ENCODE results near the gene CASP7. TPM values are rescaled to one million over a fixed set of nuclear protein-coding genes. Genes with fewer than 3 reads are reported as not detected.
"Not testable (repeated sequence)": the region's sequence is repeated elsewhere in the genome, so short reads cannot be mapped to it uniquely, and the experiment has no call there.

The CASP7 gene
- total RNA-seq, 2 donors from 2014 or later: 6.1 to 19.8 TPM

DNA sequence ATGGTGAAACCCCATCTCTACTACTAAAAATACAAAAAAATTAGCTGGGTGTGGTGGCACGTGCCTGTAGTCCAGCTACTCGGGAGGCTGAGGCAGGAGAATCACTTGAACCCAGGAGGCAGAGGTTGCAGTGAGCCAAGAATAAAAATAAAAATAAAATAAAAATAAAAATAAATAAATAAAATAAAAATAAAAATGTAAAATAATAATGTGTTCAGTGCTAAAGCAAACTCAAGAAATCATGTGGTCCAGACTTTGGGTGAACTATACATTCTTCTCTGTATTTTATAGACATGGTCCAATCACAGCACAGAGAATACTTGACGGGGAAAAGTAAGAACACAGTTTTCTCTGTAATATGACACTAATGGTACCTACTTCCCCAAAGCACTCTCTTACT is 27.3 kb upstream of the CASP7 start:
- H3K9me3 Mint-ChIP-seq; H3K36me3 Mint-ChIP-seq (ENCODE audit: low read depth); ATAC-seq (replicated peaks); H3K4me1 Mint-ChIP-seq; H3K4me3 Mint-ChIP-seq; H3K27ac Mint-ChIP-seq: not testable (repeated sequence)
- H3K27me3 Mint-ChIP-seq: peaks cover 16% of the 10 kb centered on the region

DNA sequence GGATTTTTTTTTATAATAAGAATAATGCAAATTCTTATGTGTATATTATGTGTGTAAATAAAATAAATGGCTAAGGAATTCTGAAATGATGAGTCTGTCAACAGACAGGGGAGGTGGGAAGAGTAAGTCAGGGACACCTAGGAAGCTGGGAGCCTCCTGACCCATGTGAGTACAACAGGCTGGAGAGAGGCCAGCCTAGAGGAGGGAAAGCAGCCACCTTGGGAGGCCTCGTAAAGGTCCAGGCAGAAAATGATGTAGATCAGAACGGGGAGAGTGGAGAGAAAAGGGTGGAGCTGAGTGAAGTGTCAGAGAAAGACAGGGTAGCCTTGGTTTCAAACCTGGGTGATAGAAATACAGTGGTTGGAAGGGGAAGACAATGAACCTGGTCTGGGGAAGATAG is 22.8 kb upstream of the CASP7 start:
- Mint-ChIP-seq H3K9me3 (no peaks in the 10 kb centered on the region), H3K4me3 (no peak overlapping the region), H3K27ac (no peak overlapping the region), H3K4me1 (no peaks in the 10 kb centered on the region), H3K36me3 (ENCODE audit: low read depth) (no peaks in the 10 kb centered on the region), H3K27me3 (peaks cover 13% of the 10 kb centered on the region)
- no peak for ATAC-seq (replicated peaks)

DNA sequence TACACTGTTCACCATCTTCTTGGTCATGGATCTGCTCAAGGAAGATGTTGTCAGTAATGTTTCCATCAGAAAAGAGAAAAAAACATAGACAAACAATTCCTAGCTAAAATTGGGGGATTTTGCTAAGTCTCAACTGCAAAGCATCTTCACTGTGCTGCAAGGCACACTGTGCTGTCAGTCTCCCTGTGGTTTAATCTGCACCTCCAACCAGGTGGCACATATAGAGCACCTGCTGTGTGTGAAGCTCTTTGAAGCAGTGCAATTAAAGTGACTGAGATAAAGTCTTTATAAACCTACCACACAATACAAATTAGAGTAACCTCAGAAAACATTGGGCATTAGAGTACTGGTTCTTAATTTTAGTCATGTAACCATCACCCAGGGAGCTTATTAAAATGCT is 22.2 kb upstream of the CASP7 start:
- Mint-ChIP-seq H3K27me3 (peaks cover 12% of the 10 kb centered on the region), H3K27ac (no peak overlapping the region), H3K4me3 (no peak overlapping the region), H3K36me3 (ENCODE audit: low read depth) (no peaks in the 10 kb centered on the region), H3K9me3 (no peaks in the 10 kb centered on the region), H3K4me1 (no peaks in the 10 kb centered on the region)
- ATAC-seq (replicated peaks): no peak

DNA sequence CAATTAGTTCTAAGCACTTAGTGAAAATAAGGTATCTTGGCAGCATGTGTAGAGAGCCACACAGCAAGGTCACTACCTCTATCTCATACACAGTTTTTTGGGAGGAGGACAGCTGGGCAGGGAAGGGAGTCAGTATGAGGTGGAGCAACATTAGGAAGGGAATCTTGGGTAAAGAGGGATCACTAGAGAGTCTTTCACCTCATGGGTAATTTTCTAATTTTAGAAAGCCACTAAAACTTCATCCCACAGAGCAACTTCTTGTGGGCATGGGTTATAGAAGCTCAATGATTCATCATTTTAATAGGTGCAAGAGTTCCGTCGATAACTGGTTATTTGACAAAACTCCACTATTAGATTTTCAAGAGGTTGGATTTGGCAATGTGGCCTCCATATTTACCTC is 18.4 kb upstream of the CASP7 start:
- no peaks in the 10 kb centered on the region for H3K4me1 Mint-ChIP-seq
- no peak overlapping the region for H3K27ac Mint-ChIP-seq
- H3K4me3 Mint-ChIP-seq: no peak overlapping the region
- no peaks in the 10 kb centered on the region for H3K9me3 Mint-ChIP-seq
- no peak for ATAC-seq (replicated peaks)
- H3K36me3 Mint-ChIP-seq (ENCODE audit: low read depth): no peaks in the 10 kb centered on the region
- peaks cover 16% of the 10 kb centered on the region for H3K27me3 Mint-ChIP-seq

DNA sequence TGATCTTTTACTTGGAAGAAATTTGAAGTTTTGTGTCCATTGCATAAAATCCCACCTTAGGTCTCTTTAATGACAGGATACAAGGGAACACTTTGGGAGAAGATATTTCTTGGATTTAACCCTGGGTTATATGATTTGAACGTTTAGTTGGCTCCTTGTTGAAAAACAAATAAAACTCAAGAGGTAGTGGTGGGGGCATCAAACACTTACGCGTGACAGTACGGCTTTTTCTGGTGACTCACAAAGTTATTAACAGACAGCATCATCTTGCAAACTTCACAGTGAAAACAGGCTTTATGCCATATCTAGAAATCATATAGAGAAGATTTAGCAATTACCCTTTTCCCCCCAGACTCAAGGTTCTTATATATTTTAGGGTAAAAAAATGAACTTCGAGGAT is 16.6 kb upstream of the CASP7 start:
- Mint-ChIP-seq H3K4me3 (no peak overlapping the region), H3K27ac (no peak overlapping the region), H3K9me3 (no peaks in the 10 kb centered on the region), H3K4me1 (peaks cover 6% of the 10 kb centered on the region), H3K36me3 (ENCODE audit: low read depth) (no peaks in the 10 kb centered on the region), H3K27me3 (peaks cover 10% of the 10 kb centered on the region)
- ATAC-seq (replicated peaks): no peak

DNA sequence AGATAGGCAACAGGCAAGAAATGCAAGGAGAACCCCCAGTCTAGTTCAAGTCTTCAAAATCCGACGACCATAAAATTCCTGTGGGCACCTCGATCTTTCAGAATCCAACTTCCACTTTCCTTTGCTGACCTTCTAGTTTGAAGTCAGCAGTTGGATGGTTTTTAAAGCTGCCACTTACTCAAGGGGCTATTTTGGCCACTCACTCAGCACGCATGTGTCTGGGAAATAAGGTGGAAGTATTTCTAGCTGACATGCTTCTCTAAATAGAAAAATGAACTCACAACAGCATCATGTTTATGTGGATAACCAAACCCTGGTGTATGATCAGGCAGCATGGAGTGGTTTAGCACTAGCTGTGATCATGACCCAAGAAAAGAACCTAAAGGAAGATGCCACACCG is 15.8 kb upstream of the CASP7 start, which contains the start of gene NRAP:
Gene NRAP (minus strand): TSS at position 134 of the 400 bp plus-strand sequence. CDS start 159 bp downstream, outside the sequence.
- Mint-ChIP-seq H3K27ac (no peak within 1 kb of the TSS), H3K27me3 (peaks cover 12% of the 10 kb centered on the region), H3K4me3 (no peak within 1 kb of the TSS), H3K4me1 (peaks cover 6% of the 10 kb centered on the region), H3K9me3 (no peaks in the 10 kb centered on the region), H3K36me3 (ENCODE audit: low read depth) (no peaks in the 10 kb centered on the region)
- no peak for ATAC-seq (replicated peaks)

DNA sequence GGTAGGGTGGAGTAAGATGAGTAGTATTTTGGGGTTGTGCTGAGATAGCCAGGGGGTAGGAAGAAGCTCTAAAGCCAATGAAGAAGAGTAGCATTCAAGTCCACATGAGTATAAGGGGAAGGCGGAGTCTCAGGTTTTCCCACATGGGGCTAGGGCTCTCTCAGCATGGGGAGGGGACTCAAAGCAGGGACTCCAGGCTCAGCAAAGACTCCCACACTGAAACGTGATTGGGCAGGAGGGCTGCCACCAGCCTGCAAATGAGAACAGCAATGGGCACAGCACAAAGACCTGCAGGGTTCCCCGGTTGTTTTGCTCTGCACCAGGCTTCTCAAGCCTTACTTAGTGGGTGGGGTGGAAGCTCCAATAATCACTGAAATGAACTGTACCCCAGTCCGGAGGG is 14.4 kb upstream of the CASP7 start:
- Mint-ChIP-seq H3K4me3 (no peak overlapping the region), H3K36me3 (ENCODE audit: low read depth) (no peaks in the 10 kb centered on the region)
- no peak for ATAC-seq (replicated peaks)

DNA sequence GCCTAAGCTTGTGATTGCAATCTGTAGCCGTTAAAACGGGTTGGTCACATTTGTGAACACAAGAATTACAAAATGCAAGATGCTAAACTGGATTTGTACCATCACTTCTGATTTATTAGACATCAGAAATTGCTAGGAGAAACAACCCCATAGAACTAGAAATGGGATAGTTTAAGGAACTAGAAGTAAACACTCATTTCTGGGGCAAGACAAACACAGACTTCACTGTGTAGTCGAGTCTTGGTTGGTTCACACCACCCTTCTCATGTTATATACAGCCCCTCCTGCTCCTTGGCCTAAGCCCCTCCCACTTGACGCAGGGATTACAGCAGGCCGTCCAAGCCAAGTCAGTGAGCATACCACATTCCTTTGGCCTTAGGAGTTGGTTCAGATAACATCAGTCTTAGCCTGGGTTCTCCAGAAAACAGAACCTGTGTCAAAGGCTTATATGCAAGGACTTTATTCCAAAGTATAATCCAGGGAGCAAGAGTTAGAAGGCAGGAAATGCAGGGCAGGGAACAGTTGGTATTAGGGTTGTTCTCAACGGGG is 13.8 kb upstream of the CASP7 start:
- no peak overlapping the region for H3K27ac Mint-ChIP-seq
- ATAC-seq (replicated peaks): no peak
- no peak overlapping the region for H3K4me3 Mint-ChIP-seq
- H3K36me3 Mint-ChIP-seq (ENCODE audit: low read depth): no peaks in the 10 kb centered on the region
- no peaks in the 10 kb centered on the region for H3K9me3 Mint-ChIP-seq
- peaks cover 15% of the 10 kb centered on the region for H3K27me3 Mint-ChIP-seq
- peaks cover 6% of the 10 kb centered on the region for H3K4me1 Mint-ChIP-seq

More for the DNA sequence above, 14.4 kb upstream of the CASP7 start:
- Mint-ChIP-seq H3K27me3 (peaks cover 15% of the 10 kb centered on the region), H3K27ac (no peak overlapping the region), H3K4me1 (peaks cover 6% of the 10 kb centered on the region), H3K9me3 (no peaks in the 10 kb centered on the region)

DNA sequence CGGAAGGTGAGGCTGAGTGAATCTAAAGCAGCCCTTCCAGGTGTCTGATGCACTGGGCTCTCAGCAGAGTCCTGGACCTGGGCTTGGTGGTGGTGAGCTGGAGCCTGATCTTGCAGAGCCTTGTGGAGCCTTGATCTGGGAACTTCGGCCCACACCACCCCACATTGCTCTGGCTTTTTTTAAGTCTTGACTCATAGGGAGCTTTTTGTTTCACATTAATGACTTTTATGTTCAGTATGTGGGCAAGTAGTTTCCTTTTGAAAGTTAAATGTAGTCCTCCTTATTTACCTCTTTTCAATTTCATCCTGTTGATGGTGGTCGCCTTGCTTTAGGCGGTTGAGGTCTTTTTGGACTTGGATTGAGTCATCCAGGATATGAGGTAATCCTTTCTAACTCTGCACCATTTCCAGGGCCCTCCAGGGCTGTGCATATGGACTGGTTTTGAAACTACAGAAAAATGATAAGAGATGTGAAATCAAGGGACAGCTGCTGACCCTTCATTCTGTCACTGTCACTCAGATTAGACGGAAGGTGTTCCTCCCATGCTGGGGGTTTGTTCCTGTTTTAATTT is 12.9 kb upstream of the CASP7 start:
- Mint-ChIP-seq H3K27me3 (peaks cover 17% of the 10 kb centered on the region), H3K9me3 (no peaks in the 10 kb centered on the region), H3K36me3 (ENCODE audit: low read depth) (no peaks in the 10 kb centered on the region), H3K4me3 (no peak overlapping the region), H3K27ac (no peak overlapping the region), H3K4me1 (peaks cover 6% of the 10 kb centered on the region)
- peak; percentile 91 for ATAC-seq (replicated peaks)

DNA sequence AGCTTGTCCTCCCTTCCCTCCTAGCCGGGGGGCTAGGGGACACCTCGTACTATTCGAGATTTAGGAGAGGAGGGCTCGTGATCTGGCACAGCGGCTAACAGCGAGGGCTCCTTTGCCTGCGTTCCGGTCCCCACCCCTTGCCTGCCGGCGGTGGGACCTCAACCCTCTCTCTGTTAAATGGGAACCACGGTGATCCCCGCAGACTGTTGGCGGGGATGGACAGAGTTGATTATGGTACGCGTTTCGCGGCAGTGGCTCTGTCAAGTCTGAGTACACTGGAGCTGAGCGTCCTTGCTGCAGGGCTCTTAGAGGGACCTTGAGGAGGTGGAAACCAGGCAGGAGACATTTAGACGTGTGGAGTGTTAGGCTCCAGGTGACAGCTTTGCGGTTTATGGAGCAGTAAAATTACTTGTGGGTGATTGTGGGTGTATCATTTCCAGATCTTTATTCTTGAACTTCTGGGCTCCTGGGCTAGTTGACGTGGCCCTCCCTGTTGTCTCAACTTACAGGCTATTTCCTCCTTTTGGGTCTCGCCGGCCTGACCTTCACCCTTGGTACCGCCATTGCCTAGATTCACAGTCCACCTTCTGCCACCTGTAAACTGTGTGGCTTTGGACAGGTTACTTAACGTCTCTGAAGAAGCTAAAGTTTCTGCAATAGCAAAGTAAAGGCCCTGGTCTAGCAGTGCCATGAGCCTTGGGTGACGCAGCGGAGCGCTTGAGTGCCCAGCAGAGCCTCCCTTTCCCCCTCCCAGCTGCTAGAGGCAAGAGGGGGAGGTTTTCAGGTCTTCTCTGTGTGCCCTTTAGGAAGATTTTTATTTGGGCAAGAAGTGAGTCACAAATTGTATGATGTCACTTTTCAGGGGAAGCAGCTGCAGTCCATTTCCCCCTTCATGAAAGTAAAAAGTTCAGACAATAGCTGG is 739 bp downstream of the CASP7 start:
- peak overlapping the region; percentile 76 for H3K27ac Mint-ChIP-seq
- no peaks in the 10 kb centered on the region for H3K9me3 Mint-ChIP-seq
- H3K27me3 Mint-ChIP-seq: no peaks in the 10 kb centered on the region
- H3K36me3 Mint-ChIP-seq (ENCODE audit: low read depth): peaks cover 12% of the 10 kb centered on the region
- peak overlapping the region; percentile 85 for H3K4me3 Mint-ChIP-seq
- peak; percentile 34 for ATAC-seq (replicated peaks)
- peaks cover 40% of the 10 kb centered on the region for H3K4me1 Mint-ChIP-seq

DNA sequence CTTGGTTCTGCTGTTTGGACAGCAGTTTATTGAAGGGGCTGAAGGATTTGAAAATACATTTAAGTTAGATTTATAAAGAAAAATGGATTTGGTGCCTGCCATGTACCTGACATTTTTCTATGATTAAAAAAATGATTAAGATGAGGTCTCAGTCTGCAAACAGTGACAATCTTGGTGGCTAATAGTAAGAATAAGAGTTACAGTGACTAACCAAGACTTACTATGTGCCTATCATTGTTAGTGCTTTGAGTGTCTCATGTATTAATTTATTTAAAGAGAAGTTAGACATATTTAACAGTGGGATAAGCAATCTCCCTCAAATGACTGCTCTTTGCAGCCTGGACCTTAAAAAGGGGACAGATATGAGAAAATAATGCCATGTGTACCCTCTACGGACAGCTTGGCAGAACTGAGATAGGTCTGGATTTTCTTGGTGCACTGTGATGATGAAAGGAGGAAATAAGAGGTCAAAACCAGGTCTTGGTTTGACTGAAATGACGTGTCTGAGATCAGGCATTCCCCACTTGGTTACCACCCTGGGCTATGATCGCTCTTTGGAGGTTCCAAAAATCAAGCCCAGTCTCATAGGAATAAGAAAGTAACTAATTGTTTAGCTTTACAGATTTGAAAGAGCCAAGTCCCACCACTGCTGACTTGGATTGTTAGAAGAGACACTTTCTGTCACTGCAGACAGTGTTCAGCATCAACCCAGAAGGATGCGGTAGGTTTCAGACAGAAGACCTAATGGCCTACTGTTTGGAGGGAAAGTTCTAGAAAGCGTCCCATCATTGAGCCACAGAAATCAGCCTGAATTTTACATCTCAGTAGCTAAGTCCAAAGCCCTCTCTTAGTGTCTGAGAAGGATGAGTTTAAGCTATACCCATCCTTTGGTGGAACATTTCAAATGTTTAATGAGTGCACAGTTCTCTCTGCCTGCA is 2.1 kb downstream of the CASP7 start:
- H3K4me1 Mint-ChIP-seq: peaks cover 40% of the 10 kb centered on the region

DNA sequence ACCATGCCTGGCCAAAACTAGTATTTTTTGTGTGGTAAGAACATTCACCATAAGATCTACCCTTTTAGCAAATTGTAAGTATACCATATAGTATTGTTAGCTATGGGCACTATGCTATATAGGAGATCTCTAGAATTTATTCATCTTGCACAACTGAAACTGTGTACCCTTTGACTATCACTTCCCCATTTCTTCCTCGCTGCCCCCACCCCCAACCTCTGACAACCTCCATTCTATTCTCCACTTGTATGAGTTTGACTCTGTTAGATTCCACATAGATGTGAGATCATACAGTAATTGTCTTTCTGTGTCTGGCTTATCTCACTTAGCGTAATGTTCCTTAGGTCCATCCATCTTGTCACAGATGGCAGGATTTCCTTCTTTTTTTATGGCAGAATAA is 3.6 kb downstream of the CASP7 start:
- ATAC-seq (replicated peaks): no peak
- Mint-ChIP-seq H3K4me3 (no peak overlapping the region), H3K27ac (no peak overlapping the region), H3K9me3 (peaks cover 3% of the 10 kb centered on the region), H3K27me3 (no peaks in the 10 kb centered on the region), H3K36me3 (ENCODE audit: low read depth) (peaks cover 12% of the 10 kb centered on the region), H3K4me1 (peaks cover 38% of the 10 kb centered on the region)

More for the DNA sequence above, 2.1 kb downstream of the CASP7 start:
- no peaks in the 10 kb centered on the region for H3K27me3 Mint-ChIP-seq
- peak; percentile 69 for ATAC-seq (replicated peaks)
- H3K9me3 Mint-ChIP-seq: no peaks in the 10 kb centered on the region
- H3K27ac Mint-ChIP-seq: peak overlapping the region; percentile 76
- H3K4me3 Mint-ChIP-seq: peak overlapping the region; percentile 85
- H3K36me3 Mint-ChIP-seq (ENCODE audit: low read depth): peaks cover 12% of the 10 kb centered on the region

DNA sequence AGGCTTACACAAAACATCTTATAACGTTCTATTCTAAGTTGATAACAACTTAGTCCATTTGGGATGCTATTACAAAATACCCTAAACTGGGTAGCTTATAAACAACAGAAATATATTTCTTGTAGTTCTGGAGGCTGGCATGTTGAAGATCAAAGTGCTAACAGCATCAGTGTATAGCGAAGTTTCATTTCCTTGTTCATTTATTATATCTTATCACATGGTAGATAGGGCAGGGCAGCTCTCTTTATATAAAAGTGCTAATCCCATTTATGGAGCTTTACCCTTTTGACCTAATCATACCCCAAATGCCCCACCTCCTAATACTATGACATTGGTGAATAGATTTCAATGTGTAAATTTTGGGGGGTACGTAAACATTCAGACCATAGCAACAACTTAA is 6.3 kb downstream of the CASP7 start:
- Mint-ChIP-seq H3K27me3 (no peaks in the 10 kb centered on the region), H3K4me3 (no peak overlapping the region), H3K4me1 (peaks cover 31% of the 10 kb centered on the region), H3K9me3 (peaks cover 4% of the 10 kb centered on the region), H3K27ac (no peak overlapping the region), H3K36me3 (ENCODE audit: low read depth) (peaks cover 12% of the 10 kb centered on the region)
- no peak for ATAC-seq (replicated peaks)

DNA sequence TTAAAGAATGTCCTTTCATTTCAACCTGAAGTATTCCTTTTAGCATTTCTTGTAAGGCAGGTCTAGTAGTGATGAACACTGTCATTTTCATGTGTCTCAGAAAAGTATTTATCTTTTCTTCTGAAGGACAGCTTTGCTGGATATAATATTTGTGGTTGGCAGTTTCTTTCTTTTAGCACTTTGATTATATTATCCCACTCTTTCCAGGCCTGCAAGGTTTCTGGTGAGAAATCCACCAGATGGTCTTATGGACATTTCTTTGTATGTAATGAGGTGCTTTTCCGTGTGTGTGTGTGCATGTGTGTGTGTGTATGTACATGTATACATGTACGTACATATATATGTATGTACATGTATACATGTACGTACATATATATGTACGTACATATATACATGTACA is 7.3 kb downstream of the CASP7 start:
- Mint-ChIP-seq H3K27me3 (no peaks in the 10 kb centered on the region), H3K4me1 (peaks cover 23% of the 10 kb centered on the region), H3K27ac (no peak overlapping the region), H3K9me3 (peaks cover 4% of the 10 kb centered on the region), H3K36me3 (ENCODE audit: low read depth) (peaks cover 19% of the 10 kb centered on the region), H3K4me3 (no peak overlapping the region)
- ATAC-seq (replicated peaks): no peak
